Neuronal stem cell (in vitro differentiated cells): Measurements from ENCODE around the gene SHTN1.

Source experiments
- DNase-seq: peaks from one replicate; pipeline ENCODE4 v3.0.0-alpha.2; 2013; ENCODE audit warnings: low spot score
- H2AFZ ChIP-seq: one replicate; pipeline ENCODE4 v1.6.1; 2013; ENCODE audit warnings: mild to moderate bottlenecking, low read length, inconsistent platforms
- H2AK5ac ChIP-seq: 2 replicates; pipeline ENCODE4 v1.6.1; 2013; ENCODE audit warnings: low read depth, mild to moderate bottlenecking, inconsistent platforms, low read length, moderate library complexity, mixed read lengths
- H2BK120ac ChIP-seq: 2 replicates; pipeline ENCODE4 v1.6.1; 2013; ENCODE audit warnings: low read depth, mild to moderate bottlenecking, inconsistent platforms, low read length, moderate library complexity, mixed read lengths
- H2BK12ac ChIP-seq: one replicate; pipeline ENCODE4 v1.6.1; 2013; ENCODE audit warnings: low read length, inconsistent platforms
- H2BK15ac ChIP-seq: 2 replicates; pipeline ENCODE4 v1.6.1; 2013; ENCODE audit warnings: mild to moderate bottlenecking, low read length, inconsistent platforms, mixed read lengths
- H2BK5ac ChIP-seq: one replicate; pipeline ENCODE4 v1.6.1; 2013; ENCODE audit warnings: inconsistent platforms, mild to moderate bottlenecking, low read length, moderate library complexity
- H3K14ac ChIP-seq: one replicate; pipeline ENCODE4 v1.6.1; 2013; ENCODE audit warnings: low read length, inconsistent platforms
- H3K18ac ChIP-seq: 2 replicates; pipeline ENCODE4 v1.6.1; 2013; ENCODE audit warnings: low read length, inconsistent platforms
- H3K23ac ChIP-seq: 2 replicates; pipeline ENCODE4 v1.6.1; 2013; ENCODE audit warnings: low read depth, mild to moderate bottlenecking, mixed read lengths, low read length, inconsistent platforms; ENCODE audit not compliant: poor library complexity
- H3K27ac ChIP-seq: replicated peaks from 3 replicates; pipeline ENCODE4 v1.5.1; 2013; ENCODE audit warnings: low read length, inconsistent platforms
- H3K27me3 ChIP-seq, 3 experiments: 2 replicates each; pipeline ENCODE4 v1.6.1; 2013; ENCODE audit warnings: low read length in 3 of 3, mild to moderate bottlenecking in 2 of 3, inconsistent platforms in 1 of 3, low read depth in 1 of 3, mixed read lengths in 1 of 3, moderate library complexity in 1 of 3; ENCODE audit not compliant: control insufficient read depth in 3 of 3, insufficient read depth in 3 of 3
- H3K36me3 ChIP-seq, 2 donors: replicated peaks in 1 of 2; 2 replicates each; pipeline ENCODE4 v1.6.1; 2013; ENCODE audit warnings: low read length in 2 of 2; ENCODE audit not compliant: control insufficient read depth in 2 of 2, insufficient read depth in 2 of 2
- H3K4ac ChIP-seq: 2 replicates; pipeline ENCODE4 v1.6.1; 2013; ENCODE audit warnings: inconsistent platforms, mild to moderate bottlenecking, low read length, moderate library complexity
- H3K4me1 ChIP-seq, 2 donors: 1 replicate in 1 of 2; 2 replicates in 1 of 2; pipeline ENCODE4 v1.6.1; 2013; ENCODE audit warnings: low read length in 2 of 2, low read depth in 1 of 2; ENCODE audit not compliant: control insufficient read depth in 2 of 2, insufficient read depth in 1 of 2
- H3K4me2 ChIP-seq: one replicate; pipeline ENCODE4 v1.6.1; 2013; ENCODE audit warnings: mild to moderate bottlenecking, low read length, inconsistent platforms; ENCODE audit not compliant: insufficient read depth, poor library complexity, severe bottlenecking
- H3K4me3 ChIP-seq, 2 donors: 2 replicates each; pipeline ENCODE4 v1.5.1; 2013; ENCODE audit warnings: low read length in 2 of 2, mild to moderate bottlenecking in 2 of 2, inconsistent platforms in 1 of 2, moderate library complexity in 1 of 2
- H3K79me1 ChIP-seq: one replicate; pipeline ENCODE4 v1.6.1; 2013; ENCODE audit warnings: low read depth, mild to moderate bottlenecking, inconsistent platforms, low read length, moderate library complexity
- H3K9ac ChIP-seq: one replicate; pipeline ENCODE4 v1.6.1; 2013; ENCODE audit warnings: mild to moderate bottlenecking, low read depth, low read length, inconsistent platforms; ENCODE audit not compliant: poor library complexity
- H3K9me3 ChIP-seq, 2 donors: replicated peaks in 1 of 2; 2 replicates each; pipeline versions ENCODE3 to v1.6.1; 2013; ENCODE audit warnings: low read length in 2 of 2, mild to moderate bottlenecking in 2 of 2, inconsistent platforms in 1 of 2, low read depth in 1 of 2, mixed read lengths in 1 of 2, moderate library complexity in 1 of 2; ENCODE audit not compliant: control insufficient read depth in 2 of 2, insufficient read depth in 1 of 2
- H4K8ac ChIP-seq: one replicate; pipeline ENCODE4 v1.6.1; 2013; ENCODE audit warnings: low read depth, mild to moderate bottlenecking, inconsistent platforms, low read length, moderate library complexity
- H4K91ac ChIP-seq: one replicate; pipeline ENCODE4 v1.6.1; 2013; ENCODE audit warnings: low read length, low read depth, mild to moderate bottlenecking, inconsistent platforms; ENCODE audit not compliant: poor library complexity
- WGBS, 2 donors: extraction: QIAGEN DNeasy Blood & Tissue Kit; methylation state at CpG; one replicate each; pipeline ENCODE4 v1.1.7; 2013; ENCODE audit warnings: missing lambda C conversion rate in 2 of 2, mixed read lengths in 1 of 2; ENCODE audit not compliant: insufficient read length in 2 of 2, insufficient replicate concordance in 1 of 2; ENCODE audit errors: extremely low coverage in 2 of 2; 5-methylcytosine and 5-hydroxymethylcytosine counted together

SHTN1 gene

GRCh38 chr10:116879817-116880216 lies 125.2 kb downstream of the SHTN1 start:
- Histone ChIP-seq H3K79me1 (no peaks in the 10 kb centered on the region), H3K23ac (no peak overlapping the region), H4K91ac (no peak overlapping the region), H2BK15ac (no peak overlapping the region), H2BK12ac (no peak overlapping the region), H3K18ac (no peak overlapping the region), H3K27ac (no peak overlapping the region), H3K4me3 (no peak overlapping the region), H2BK120ac (no peak overlapping the region), H4K8ac (no peak overlapping the region), H3K9me3 (no peaks in the 10 kb centered on the region), H3K14ac (no peak overlapping the region), H3K4me2 (no peak overlapping the region), H2AK5ac (no peak overlapping the region), H3K36me3 (no peaks in the 10 kb centered on the region), H3K4me1 (peaks cover 0 to 5% of the 10 kb centered on the region in 2 donors), H3K27me3 (peaks cover 0 to 70% (median 0%) of the 10 kb centered on the region in 3 experiments), H3K9ac (no peak overlapping the region), H3K4ac (no peak overlapping the region), H2AFZ (no peak overlapping the region), H2BK5ac (no peak overlapping the region)
- no CpG with 5 or more reads among the region's 7 CpGs for WGBS, 2 donors
- peak; percentile 51 for DNase-seq

- H2BK5ac ChIP-seq: no peak overlapping the region
- no peak overlapping the region for H2BK15ac ChIP-seq
- no peak overlapping the region for H3K18ac ChIP-seq
- no peak overlapping the region for H2AK5ac ChIP-seq
- no peak overlapping the region for H2BK12ac ChIP-seq
- H3K23ac ChIP-seq: no peak overlapping the region
- H3K4me1 ChIP-seq: peaks cover 0 to 5% of the 10 kb centered on the region in 2 donors
- DNase-seq: no peak
- no peak overlapping the region for H2BK120ac ChIP-seq
- peaks cover 0 to 77% (median 0%) of the 10 kb centered on the region in 3 experiments for H3K27me3 ChIP-seq
- WGBS, 2 donors: no CpG with 5 or more reads among the region's 2 CpGs
- H3K14ac ChIP-seq: no peak overlapping the region
- H4K91ac ChIP-seq: no peak overlapping the region
- H3K36me3 ChIP-seq: no peaks in the 10 kb centered on the region
- no peak overlapping the region for H2AFZ ChIP-seq
- H3K4ac ChIP-seq: no peak overlapping the region
- H3K27ac ChIP-seq: no peak overlapping the region
- no peaks in the 10 kb centered on the region for H3K9me3 ChIP-seq
- H4K8ac ChIP-seq: no peak overlapping the region
- H3K9ac ChIP-seq: no peak overlapping the region
- H3K79me1 ChIP-seq: no peaks in the 10 kb centered on the region
- H3K4me3 ChIP-seq: no peak overlapping the region
- H3K4me2 ChIP-seq: no peak overlapping the region
Measured at GRCh38 chr10:116878123-116878522, 126.9 kb downstream of the SHTN1 start.

GRCh38 chr10:116877391-116877790 lies 127.6 kb downstream of the SHTN1 start:
- Histone ChIP-seq H3K18ac (no peak overlapping the region), H3K4me2 (no peak overlapping the region), H2BK5ac (no peak overlapping the region), H3K9ac (no peak overlapping the region), H3K4ac (no peak overlapping the region), H3K36me3 (no peaks in the 10 kb centered on the region), H3K4me3 (no peak overlapping the region), H3K23ac (no peak overlapping the region), H2BK12ac (no peak overlapping the region), H3K9me3 (no peaks in the 10 kb centered on the region), H2BK120ac (no peak overlapping the region), H3K27ac (no peak overlapping the region), H4K8ac (no peak overlapping the region), H2AFZ (no peak overlapping the region), H3K4me1 (peaks cover 0 to 4% of the 10 kb centered on the region in 2 donors), H3K79me1 (no peaks in the 10 kb centered on the region), H4K91ac (no peak overlapping the region), H2BK15ac (no peak overlapping the region), H3K14ac (no peak overlapping the region), H3K27me3 (peaks cover 0 to 80% (median 0%) of the 10 kb centered on the region in 3 experiments), H2AK5ac (no peak overlapping the region)
- DNase-seq: no peak
- WGBS, 2 donors: no CpG with 5 or more reads among the region's 3 CpGs

GRCh38 chr10:116875897-116876296 lies 129.1 kb downstream of the SHTN1 start:
- Histone ChIP-seq H4K91ac (no peak overlapping the region), H3K18ac (no peak overlapping the region), H2BK15ac (no peak overlapping the region), H3K9me3 (no peaks in the 10 kb centered on the region), H3K9ac (no peak overlapping the region), H2BK12ac (no peak overlapping the region), H3K4ac (no peak overlapping the region), H2BK5ac (no peak overlapping the region), H3K36me3 (no peaks in the 10 kb centered on the region), H3K23ac (no peak overlapping the region), H3K27ac (no peak overlapping the region), H2AK5ac (no peak overlapping the region), H3K4me2 (no peak overlapping the region), H2BK120ac (no peak overlapping the region), H3K79me1 (no peaks in the 10 kb centered on the region), H3K4me1 (peaks cover 0 to 4% of the 10 kb centered on the region in 2 donors), H4K8ac (no peak overlapping the region), H3K27me3 (peaks cover 0 to 71% (median 0%) of the 10 kb centered on the region in 3 experiments), H3K4me3 (no peak overlapping the region), H3K14ac (no peak overlapping the region), H2AFZ (no peak overlapping the region)
- no CpG with 5 or more reads among the region's 2 CpGs for WGBS, 2 donors
- no peak for DNase-seq
